NCI-H2171 (cell line): Measurements from ENCODE around the gene PPP1R11.

Source experiments
- DNase-seq: peaks from one replicate; lab custom pipeline; 2025; lab: John Stamatoyannopoulos, UW

Gene PPP1R11

DNA sequence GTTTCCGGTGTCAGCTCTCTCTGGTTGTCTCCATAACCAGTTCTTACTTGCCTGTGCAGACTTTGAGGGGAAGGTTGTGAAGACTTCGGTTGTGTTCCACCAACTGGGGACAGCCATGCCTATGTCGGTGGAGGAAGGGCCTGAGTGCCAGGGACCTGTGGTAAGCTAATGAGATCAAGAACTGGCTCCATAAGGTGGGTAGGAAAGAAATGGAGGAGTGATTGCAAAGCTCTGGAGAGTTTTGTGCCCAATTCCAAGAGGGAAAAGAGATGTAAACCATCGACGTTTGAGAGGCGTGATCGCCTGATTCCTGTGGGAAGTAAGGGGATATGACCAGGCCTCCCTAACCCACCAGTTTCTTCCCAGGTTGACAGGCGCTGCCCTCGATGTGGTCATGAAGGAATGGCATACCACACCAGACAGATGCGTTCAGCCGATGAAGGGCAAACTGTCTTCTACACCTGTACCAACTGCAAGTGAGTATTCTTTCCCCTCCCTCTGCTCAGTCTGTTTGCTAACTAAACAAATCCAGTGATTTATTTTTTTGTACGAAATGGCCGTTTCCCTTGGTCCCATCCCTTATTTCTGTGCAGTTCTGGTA is 5.0 kb upstream of the PPP1R11 start:
- no peak for DNase-seq

DNA sequence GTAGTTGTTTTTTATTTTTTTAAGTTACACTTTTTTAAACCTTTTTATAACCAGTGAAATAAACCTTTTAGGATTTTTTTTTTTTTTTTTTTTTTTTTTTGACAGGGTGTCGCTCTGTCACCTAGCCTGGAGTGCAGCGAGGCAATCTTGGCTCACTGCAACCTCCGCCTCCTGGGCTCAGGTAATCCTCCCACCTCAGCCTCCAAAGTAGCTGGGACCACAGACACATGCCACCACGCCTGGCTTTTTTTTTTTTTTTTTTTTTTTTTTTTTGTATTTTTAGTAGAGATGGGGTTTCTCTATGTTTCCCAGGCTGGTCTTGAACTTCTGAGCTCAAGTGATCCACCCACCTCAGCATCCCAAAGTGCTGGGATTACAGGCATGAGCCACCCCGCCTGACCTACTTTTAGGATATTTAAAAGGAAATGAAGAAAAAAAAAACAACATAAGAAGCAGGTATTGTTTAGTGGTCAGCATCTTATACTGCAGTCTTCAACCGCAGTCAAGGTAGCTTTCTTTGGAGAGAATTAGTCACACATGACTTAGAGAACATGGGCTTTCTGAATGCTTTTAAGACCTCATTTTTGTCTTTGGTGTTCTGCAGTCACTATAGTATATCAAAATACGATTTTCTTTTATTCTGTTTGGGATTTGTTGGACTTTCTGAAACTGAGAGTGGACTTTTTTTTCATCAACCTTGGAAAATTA is 4.4 kb upstream of the PPP1R11 start:
- DNase-seq = no peak

DNA sequence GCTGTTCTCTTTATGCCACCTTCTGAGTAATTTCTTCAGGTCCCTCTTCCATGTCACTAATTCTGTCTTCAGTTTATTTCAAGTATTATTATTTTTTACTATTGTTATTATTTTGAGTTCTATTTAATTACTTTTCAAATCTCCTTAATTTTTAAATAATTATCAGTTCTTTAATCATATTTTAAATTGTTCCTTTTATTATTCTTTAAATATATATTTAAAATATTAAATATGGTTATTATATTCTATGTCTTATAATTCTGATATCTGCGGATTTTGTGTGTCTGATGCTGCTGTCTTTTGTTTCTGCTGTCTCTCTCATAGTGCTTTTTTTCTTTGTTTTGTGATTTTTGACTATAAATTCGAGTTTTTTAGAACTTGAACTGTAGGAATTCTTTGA is 3.7 kb upstream of the PPP1R11 start:
- no peak for DNase-seq

DNA sequence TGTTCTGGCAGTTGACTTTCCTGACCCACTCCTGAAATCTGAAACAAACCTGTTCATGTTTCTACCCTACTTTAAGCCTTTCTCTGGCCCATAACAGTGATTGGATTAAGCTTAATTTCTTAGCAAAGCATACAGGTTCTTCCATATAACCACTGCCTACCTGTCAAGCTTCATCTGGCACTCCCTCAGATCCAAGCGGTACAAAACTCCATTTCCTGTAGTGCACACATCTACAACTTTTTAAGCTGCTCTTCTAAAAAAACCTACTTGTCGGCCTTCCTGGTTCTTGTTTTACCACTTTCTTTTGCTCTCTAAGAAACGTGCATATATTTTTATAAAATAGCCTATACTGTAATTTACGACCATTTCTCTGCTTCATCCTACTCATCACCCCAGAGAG is 916 bp upstream of the PPP1R11 start:
- DNase-seq = no peak

DNA sequence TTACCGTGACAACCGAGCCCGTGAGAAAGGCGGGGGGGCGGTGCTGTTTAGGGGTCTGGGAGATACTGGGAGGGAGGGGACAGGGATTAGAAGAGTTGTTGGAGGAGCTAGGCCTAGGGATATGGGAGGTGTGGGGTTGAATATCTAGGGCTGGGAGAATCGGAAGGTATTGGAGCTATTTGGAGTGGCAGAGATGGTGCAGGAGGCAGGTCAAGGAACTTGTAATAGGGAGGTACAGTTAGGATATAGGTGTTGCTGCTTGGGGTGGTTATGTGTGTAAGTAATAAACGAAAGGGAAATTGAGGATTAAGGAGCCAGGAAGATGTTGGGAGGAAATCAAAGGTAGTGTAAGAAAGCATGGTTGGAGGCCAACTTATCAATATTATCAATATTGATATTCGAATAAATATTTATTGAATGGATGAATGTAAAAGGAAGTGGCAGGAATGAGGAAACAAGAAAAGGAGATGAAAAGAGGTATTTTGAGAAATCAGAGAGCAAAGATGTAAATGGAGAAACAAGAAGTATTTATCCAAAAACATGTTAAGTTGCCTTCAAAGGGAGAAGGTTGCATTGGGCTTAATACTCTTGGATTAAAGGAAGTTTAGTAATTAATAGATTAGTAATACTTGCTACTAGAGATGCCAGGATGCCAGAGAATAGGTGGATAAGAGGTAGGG is 602 bp downstream of the PPP1R11 start:
- peak; percentile 87 for DNase-seq

DNA sequence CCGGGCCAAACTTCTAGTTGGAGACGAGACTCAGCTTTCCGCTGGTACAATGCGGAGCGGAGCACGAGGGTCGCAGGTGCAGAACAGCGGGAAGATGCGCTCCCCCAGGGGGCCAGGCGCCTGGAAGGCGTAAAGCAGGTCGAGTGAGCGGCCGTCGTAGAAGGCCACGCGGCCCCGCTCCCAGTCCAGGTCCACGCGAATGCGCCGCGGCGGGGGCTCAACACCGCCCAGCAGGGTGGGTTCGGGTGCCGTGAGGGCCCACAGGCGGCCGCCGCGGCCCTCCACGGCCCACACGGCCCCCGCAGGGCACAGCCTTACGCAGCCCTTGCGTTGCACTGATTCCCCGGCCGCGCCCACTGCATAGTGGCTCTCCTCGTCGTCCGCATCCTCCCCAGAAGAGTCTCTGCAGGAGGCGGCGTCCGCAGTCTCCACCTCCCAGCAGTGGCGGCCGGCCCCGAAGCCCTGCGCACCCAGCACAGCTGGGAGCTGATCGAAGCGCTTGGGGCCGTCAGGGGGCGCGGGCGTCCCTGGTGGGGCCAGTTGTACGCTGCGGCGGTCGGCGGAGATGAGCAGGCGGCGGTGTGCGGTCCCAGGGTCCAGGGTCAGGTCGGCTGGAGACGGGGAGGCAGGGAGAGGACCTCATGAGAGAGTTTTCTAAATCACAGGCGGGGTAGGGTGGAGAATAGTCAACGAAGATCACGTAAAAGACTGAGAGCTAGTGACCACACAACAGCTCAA is 4.3 kb downstream of the PPP1R11 start:
- DNase-seq = no peak

DNA sequence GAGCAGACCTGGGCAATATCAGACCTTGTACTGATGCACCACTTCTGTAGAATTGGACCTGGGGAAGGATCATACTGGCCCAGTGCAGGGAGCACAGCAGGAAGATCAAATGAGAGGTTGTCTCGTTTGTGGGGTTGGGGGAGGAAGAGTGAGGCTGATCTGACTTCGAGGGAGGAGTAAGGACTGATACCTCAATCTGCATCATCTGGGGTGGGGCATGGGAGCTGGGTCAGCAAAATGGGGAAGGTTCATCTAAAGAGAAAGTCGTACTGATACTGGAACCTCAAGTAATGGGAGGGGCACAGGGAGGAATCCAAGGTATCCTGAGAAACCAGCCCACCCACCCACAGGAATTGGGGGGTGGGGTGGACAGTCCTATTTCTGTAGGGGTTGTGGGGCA is 4.9 kb downstream of the PPP1R11 start:
- no peak for DNase-seq

DNA sequence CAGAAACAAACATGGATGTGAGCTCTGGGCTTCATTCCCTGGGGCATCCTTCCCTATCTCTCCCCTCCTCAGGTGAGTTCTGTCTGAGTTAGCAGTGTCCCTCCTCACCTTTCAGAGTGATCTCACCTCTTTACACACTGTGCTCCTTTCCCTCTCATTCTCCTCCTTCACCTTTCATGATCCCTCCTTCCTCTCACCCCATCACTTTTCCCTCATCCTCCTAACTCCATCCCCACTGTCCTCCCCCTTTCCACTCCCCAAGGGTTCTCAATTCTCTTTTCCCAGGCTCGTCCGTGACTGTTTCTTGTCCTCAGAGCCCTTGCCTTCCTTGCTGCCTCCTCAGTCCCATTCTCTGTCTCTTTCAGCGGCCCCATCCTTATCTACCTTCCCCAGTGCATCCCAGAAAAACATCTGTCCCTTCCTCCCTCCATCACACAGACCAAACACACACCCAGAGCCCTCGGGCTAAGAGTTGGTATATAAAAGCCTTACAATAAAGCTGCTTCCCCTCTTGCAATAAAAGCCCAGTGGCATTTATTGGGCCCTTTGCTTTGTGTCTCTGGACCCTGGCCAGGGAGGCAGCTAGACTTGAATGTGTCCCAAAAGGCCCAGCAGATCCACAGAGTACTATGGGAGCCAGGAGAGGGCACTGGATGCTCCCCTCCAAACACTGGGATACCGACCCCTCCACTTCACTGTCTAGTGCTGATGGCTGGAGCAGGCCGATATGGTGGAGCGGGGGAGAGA is 6.7 kb downstream of the PPP1R11 start:
- DNase-seq = no peak

DNA sequence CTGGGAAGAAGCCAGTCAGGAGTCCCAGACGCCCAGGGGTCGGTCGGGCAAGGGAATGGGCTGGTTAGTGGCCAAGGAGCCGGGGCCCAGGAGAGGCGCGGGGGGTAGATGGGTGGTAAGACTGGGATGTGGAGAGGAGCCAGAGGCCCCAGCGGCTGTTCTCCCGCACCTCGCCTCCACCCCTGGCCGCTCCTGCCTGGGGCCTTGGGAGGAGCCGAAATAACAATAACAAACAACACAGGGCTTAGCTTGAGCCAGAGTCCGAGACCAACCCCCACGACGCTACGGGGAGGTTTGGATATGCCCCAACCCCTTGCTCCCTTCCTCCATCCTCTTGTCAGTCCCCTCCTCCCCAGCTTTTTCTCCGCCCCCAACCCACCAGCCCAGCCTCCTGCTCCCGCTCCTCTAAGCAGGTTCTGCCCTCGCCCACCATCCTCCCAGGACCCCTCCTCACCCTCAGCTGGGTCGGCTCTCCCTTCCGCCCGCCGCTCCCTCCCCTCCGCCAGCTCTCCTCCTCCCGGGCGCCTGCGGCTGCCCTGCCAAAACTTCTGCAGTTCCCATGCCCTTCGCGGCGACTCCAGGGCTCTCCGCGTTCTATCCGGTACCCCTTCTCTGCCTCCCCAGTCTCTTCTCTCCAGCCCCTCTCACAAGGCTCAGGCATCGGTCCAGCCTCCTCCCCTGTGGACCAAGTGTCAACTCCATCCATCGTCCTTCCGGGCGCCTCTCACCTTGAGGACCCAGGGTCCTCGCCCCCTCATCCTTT is 7.5 kb downstream of the PPP1R11 start:
- DNase-seq = no peak

DNA sequence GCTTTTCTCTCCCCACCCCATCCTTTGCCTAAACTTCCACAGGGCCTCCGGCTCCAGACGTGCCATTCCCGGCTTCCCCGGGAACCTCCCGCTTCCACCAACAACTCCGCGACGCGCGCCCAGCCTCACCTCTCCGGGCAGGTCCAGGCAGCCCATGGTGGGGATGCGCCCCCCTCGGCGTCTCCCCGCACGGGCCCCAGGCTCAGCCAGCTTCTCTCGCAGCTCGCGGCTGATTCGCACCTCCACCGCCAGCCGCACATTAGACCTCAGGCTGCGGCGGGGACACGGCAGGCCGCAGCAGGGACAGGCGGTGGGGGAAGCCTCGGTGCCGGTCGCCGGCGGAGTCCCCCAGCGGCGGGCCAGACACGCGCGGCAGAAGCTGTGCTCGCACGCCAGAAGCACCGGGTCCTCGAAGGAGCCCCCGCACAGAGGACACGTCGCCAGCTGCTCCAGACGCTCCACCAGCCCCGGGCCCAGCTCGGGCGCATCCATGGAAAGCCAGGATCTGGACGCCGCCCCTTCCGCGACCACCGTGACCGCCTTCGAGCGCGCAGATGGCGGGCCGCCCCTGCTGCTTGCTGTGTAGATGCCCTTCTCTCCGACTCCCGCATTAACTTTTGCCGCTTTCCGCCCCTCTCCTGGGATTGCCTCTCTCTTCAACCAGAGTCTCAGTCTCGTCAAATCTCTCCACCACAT is 8.2 kb downstream of the PPP1R11 start, which contains the start of gene RNF39:
Gene RNF39, minus strand, starts transcription at position 676 of the 696 bp plus-strand sequence. Its CDS starts 184 bp downstream, at position 492.
- DNase-seq = no peak

DNA sequence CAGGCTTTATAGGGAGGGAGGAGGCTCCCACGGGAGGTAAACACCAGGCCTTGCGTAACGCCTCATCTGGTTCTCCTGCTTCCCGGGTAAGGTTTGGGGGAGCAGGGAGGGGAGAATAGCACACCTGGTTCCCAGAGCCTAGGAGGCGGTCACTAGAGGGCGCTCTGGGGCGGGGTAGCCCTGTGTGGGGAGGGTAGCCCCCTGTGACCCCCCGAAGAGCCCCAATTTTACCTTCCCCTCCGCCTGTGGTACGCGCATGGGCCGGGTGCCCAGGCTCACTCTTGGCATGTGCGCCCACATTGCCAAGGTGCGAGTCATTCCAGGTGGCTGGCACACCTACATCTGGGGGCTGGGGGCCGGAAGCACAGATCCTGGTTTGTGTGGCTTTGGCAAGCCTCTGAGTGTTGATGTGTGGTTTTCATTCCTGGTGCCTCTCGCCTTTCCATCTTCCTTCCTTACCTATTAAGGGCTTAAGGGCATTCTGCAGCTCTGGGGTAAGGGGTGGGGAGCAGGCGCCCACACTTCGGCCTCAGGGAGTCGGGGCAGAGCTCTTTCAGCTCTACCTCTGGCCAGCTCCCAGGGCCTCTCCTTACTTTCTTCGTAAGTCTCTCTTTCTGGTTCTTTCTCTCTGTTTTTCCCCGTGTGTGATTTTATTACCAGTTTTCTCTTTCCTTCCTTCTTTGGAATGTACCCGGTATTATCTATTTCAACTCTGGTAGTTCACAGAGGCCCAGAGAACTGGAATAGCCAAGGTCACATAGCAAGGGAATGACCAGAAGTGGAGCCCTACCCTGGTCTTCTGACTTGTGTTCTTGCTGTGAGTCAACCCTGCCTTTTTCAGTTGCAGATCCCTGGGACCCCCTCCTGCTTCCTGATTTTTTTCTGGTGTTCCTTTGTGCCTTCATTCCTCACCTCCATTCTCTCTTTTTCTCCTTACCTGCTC is 9.1 kb downstream of the PPP1R11 start:
- DNase-seq = peak; percentile 54

DNA sequence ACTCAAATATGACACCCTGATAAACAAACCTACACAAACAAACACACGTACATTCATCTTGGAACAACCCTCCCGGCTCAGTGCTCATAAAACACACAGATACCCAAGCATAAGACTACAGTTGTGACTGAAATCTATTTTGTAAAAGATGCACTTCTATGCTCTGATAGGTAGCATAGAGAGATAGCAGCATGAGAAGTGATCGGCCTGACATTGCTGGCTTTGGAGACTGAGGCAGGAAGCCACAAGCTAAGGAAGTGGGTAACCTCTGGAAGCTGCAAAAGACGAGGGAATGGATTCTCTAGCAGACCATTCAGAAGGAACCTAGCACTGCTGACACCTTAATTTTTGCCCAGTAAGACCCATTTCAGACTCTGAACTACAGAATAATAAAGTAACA is 10.2 kb downstream of the PPP1R11 start:
- DNase-seq = no peak

DNA sequence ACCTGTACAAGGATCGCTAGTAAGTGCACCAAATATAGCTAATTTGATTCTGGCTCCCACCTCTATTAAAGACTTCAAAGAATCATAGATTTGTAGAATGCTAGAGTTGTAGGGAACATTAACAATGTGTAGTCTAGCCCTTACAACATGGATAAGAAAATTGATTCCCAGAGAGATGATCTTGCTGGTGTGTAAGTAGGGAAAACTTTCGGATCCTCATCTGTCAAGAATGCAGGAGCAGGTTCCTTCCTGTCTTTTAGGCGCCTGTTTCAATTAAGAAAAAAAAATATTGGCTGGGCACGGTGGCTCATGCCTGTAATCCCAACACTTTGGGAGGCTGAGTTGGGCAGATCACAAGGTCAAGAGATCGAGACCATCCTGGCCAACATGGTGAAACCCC is 20.9 kb downstream of the PPP1R11 start:
- DNase-seq = no peak

DNA sequence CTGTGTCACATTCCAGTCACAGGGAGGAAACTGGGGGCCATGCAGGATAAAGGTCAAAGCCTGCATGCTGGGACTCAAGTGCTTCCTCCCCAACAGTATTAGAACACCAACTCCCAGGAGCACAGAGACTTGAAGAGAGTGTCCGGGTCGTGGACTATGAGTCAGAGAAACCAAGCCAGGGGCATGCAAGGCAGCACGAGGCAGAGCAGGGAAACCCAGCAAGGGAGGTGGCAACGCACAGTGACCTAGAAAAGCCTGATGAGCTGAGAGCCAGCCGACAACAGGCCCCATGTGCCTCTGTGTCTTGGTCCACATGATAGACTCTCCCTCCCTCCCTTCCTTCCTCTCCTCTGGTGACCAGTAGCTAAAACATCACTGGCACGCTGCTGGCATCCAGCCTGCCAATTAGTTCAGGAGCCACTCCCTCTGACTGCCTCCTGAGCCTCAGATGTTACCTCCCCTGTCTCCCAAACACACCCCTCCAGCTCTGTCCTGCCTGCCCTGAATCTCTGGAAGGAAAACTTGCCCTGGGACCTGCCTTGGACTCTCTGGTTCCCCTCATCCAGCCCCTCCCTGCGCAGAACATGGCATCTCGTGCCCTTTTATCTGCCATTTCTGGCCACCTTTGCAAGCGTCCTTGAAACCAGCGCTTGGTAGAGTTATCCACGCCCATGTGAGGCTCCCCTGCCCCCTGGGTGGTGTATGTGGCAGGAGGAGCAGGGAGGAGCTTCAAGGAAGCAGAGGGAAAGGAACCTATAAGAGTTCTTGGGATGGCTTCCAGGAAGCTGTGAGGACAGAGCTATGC is 24.8 kb downstream of the PPP1R11 start:
- DNase-seq = no peak

DNA sequence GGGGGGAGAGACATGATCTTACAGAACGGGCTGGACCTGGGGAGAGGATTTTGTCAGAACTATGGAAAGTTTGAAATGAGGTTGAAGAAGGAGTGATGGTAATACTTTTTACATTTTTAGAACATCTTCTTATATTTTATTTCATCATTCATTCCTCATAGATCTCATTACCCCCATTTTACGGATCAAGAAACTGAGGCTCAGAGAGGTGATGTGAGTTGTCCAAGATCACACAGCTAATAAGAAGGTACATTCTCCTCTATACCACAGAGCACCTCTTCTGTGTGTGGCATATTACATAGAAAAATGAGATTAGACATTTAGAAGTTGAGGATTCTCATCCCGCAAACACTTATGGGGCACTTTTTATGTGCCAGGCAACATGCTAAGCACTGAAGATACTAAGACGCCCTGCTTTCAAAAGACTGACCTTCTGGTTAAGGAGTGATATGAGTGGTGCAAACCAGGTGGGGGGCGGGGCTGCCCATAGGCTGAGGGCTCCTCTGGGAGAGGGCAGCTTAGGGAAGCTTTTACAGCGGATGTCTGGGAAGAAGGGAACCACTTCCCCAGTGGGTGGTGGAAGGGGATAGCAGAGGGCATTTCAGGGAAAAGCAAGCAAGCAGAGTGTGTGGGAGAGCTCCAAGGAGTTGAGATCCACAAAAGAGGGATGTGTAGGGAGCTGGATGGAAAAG is 26.0 kb downstream of the PPP1R11 start:
- DNase-seq = no peak

DNA sequence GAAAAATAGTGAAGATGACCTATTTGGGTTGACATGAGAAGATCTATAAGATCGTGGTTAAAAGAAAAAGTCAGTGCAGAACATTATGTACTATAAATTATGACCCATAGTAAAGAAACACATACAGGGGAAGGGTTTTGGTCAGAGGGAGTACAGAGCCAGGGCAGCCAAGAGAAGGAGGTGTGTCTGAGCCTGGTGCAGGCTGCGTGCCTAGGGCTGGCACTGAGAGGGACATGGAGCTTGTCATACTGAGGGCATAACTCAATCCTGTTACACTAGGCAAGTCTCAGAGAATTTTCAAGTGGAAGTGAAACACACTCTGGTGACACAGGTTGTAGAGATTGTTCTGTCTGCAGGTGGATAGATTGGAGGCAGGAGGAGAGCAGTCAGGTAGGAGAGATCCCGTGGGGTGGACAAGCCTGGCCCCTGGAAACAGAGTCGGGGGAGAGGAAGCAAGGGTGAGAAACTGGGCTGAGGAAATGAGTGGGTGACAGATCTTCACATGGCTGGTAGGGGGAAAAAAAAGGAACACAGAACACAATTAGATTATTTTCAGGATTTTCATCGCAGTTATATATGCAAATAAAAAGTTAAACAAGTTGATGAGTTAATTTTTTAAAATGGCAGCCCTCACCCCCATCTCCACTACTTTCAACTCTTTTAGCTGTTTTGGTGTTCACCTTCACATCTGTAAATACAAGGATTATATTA is 27.1 kb downstream of the PPP1R11 start:
- no peak for DNase-seq

DNA sequence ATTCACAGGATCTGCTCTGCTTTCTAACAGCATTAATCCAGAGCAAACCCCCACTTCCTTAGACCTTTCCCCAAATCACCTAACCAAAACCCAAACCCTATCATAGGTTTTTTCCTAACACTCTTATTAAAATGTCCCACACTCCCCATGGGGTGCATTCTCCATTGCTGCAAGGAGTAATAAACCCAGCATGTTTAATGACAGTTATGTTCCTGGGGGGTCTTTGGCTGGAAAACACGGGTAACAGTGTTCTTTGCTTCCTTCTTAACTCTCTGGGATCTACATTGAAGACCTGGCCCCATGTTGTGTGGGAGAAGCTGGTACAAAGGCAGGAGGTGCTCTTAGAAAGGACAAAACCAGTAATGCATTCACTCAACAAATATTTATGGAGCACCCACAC is 29.8 kb downstream of the PPP1R11 start:
- no peak for DNase-seq
